CD4-positive, alpha-beta memory T cell (primary cell): Measurements from ENCODE around the gene SMNDC1. TPM values are rescaled to one million over a fixed set of nuclear protein-coding genes. Genes with fewer than 3 reads are reported as not detected.
A peak's percentile ranks its signal among the peaks of the same experiment; 100 is the strongest.

Source experiments
- CTCF ChIA-PET: fragments of 350-600 bp; sonication (Branson Sonifier 250); formaldehyde crosslinking; loops from one replicate; lab custom pipeline; 2021; ENCODE audit warnings: inconsistent platforms; ENCODE audit not compliant: partially characterized antibody; lab: Charles Lee
- POLR2A ChIA-PET: fragments of 350-600 bp; sonication (Branson Sonifier 250); formaldehyde crosslinking; loops from one replicate; lab custom pipeline; 2021; ENCODE audit not compliant: partially characterized antibody; lab: Charles Lee
- DNase-seq, 5 donors: peaks; one replicate each; pipeline versions ENCODE4 v3.0.0 to v3.0.0-alpha.2; 2020 to 2022; ENCODE audit warnings: mixed read lengths in 1 of 5
- H3K27ac ChIP-seq: one replicate; pipeline ENCODE4 v1.7.0; 2013; ENCODE audit warnings: low read depth, low read length
- H3K27me3 ChIP-seq: 2 replicates; pipeline ENCODE4 v1.7.0; 2013; ENCODE audit warnings: mild to moderate bottlenecking, low read length, moderate library complexity; ENCODE audit not compliant: insufficient read depth
- H3K36me3 ChIP-seq: 2 replicates; pipeline ENCODE4 v1.7.0; 2013; ENCODE audit warnings: mild to moderate bottlenecking, low read length, moderate library complexity; ENCODE audit not compliant: insufficient read depth
- H3K4me1 ChIP-seq: 2 replicates; pipeline ENCODE4 v1.7.0; 2013; ENCODE audit warnings: mild to moderate bottlenecking, low read length, moderate library complexity; ENCODE audit not compliant: insufficient read depth
- H3K4me3 ChIP-seq, 2 donors: one replicate each; pipeline ENCODE4 v1.7.0; 2013; ENCODE audit warnings: low read length in 2 of 2, mild to moderate bottlenecking in 1 of 2
- H3K9me3 ChIP-seq, 2 donors: one replicate each; pipeline ENCODE4 v1.7.0; 2013; ENCODE audit warnings: low read length in 2 of 2, control low read depth in 1 of 2; ENCODE audit not compliant: control insufficient read depth in 1 of 2
- H3K27ac Mint-ChIP-seq, 7 donors: one replicate each; pipeline ENCODE4 v1.8.0; 2020 to 2021; ENCODE audit warnings: mixed read lengths in 7 of 7, mild to moderate bottlenecking in 6 of 7, inconsistent platforms in 3 of 7, moderate library complexity in 3 of 7
- H3K27me3 Mint-ChIP-seq, 2 donors: one replicate each; pipeline ENCODE4 v1.8.0; 2020 to 2021; ENCODE audit warnings: mixed read lengths in 2 of 2
- H3K36me3 Mint-ChIP-seq, 2 donors: one replicate each; pipeline ENCODE4 v1.8.0; 2020 to 2021; ENCODE audit warnings: mixed read lengths in 2 of 2, inconsistent platforms in 1 of 2, mild to moderate bottlenecking in 1 of 2
- H3K4me1 Mint-ChIP-seq, 4 donors: one replicate each; pipeline ENCODE4 v1.8.0; 2020 to 2021; ENCODE audit warnings: mixed read lengths in 4 of 4, mild to moderate bottlenecking in 1 of 4
- H3K4me3 Mint-ChIP-seq, 8 donors: one replicate each; pipeline ENCODE4 v1.8.0; 2020 to 2021; ENCODE audit warnings: mixed read lengths in 8 of 8, mild to moderate bottlenecking in 7 of 8, moderate library complexity in 6 of 8, inconsistent platforms in 3 of 8
- H3K9me3 Mint-ChIP-seq, 8 donors: one replicate each; pipeline ENCODE4 v1.8.0; 2020 to 2021; ENCODE audit warnings: mixed read lengths in 8 of 8, mild to moderate bottlenecking in 5 of 8, inconsistent platforms in 3 of 8, moderate library complexity in 1 of 8
- intact Hi-C: fragments of 100-400 bp; cut with micrococcal nuclease; formaldehyde crosslinking; loops from one replicate; pipeline ENCODE4 v1.15.1; 2023
- polyA plus RNA-seq, 2 donors: library from polyadenylated mRNA; unstranded; fragments of 300-500 nt; fragmentation: Illumina TruSeq; gene quantifications; one replicate each; pipeline ENCODE4 v1.2.3, GENCODE V29; 2021
- total RNA-seq, 2 experiments: library from RNA; stranded (reverse); gene quantifications; one replicate each; pipeline ENCODE4 v1.2.3, GENCODE V29; 2021

Gene SMNDC1
- 10 to 100 TPM; 39.0 to 39.3 TPM for total RNA-seq
- 10 to 100 TPM; 11.3 to 22.6 TPM for polyA plus RNA-seq

- Mint-ChIP-seq H3K36me3 (peaks cover 15 to 37% of the 10 kb centered on the region in 2 donors), H3K9me3 (peaks cover 0 to 3% (median 0%) of the 10 kb centered on the region in 8 donors), H3K27me3 (no peaks in the 10 kb centered on the region), H3K4me3 (peak within 1 kb of the TSS; percentile 96 to 98 (median 98)), H3K4me1 (peaks cover 27 to 58% (median 45%) of the 10 kb centered on the region in 4 donors), H3K27ac (peak within 1 kb of the TSS; percentile 95 to 100 (median 99))
- POLR2A ChIA-PET, result interaction anchor here (0.6 to 5.4 kb wide), 31 partner anchors 8 to 614 kb away, joined by 3 to 81 read pairs (median 4); partner anchors contain the start of genes BBIP1, DUSP5, SHOC2 and SMC3
- peak within 1 kb of the TSS; percentile 62 to 70 for H3K4me3 ChIP-seq
- H3K4me1 ChIP-seq, result peaks cover 52% of the 10 kb centered on the region
- H3K36me3 ChIP-seq, result peaks cover 23% of the 10 kb centered on the region
- H3K9me3 ChIP-seq, result no peaks in the 10 kb centered on the region
- no peaks in the 10 kb centered on the region for H3K27me3 ChIP-seq
- peak; percentile 96 to 97 (median 96) for DNase-seq
- intact Hi-C loops, result loop anchor here (1.0 to 10.0 kb wide), 4 partner anchors 79 to 1832 kb away; partner anchors contain the start of genes ADD3, BBIP1 and SHOC2
- CTCF ChIA-PET, result interaction anchor here (0.9 to 6.1 kb wide), 16 partner anchors 9 to 295 kb away, joined by 3 to 79 read pairs (median 7); partner anchors contain the start of gene MXI1
- peak within 1 kb of the TSS; percentile 81 for H3K27ac ChIP-seq
Observed at GRCh38 chr10:110304780-110305421, at the start of gene SMNDC1. SMNDC1 (minus strand) TSS chr10:110304920; CDS start chr10:110303587, 1,333 bp downstream.

- Histone ChIP-seq H3K4me3 (no peak overlapping the region), H3K27me3 (no peaks in the 10 kb centered on the region), H3K36me3 (no peaks in the 10 kb centered on the region), H3K4me1 (peaks cover 53% of the 10 kb centered on the region), H3K27ac (peak overlapping the region; percentile 81), H3K9me3 (no peaks in the 10 kb centered on the region)
- CTCF ChIA-PET, result interaction anchor here (0.6 to 6.9 kb wide), 29 partner anchors 9 to 216 kb away, joined by 3 to 142 read pairs (median 4); partner anchors contain the start of gene DUSP5
- peaks cover 43 to 57% (median 52%) of the 10 kb centered on the region in 4 donors for H3K4me1 Mint-ChIP-seq
- H3K36me3 Mint-ChIP-seq, result no peaks in the 10 kb centered on the region
- POLR2A ChIA-PET, result interaction anchor here (1.0 to 5.7 kb wide), 9 partner anchors 8 to 192 kb away, joined by 3 to 113 read pairs (median 11); partner anchors contain the start of genes DUSP5 and SMNDC1
- peaks cover 0 to 3% (median 0%) of the 10 kb centered on the region in 8 donors for H3K9me3 Mint-ChIP-seq
- intact Hi-C loops, result loop anchor here (1.0 to 5.0 kb wide), 6 partner anchors 44 to 217 kb away; no protein-coding TSS in a partner anchor
- H3K27me3 Mint-ChIP-seq, result no peaks in the 10 kb centered on the region
- H3K4me3 Mint-ChIP-seq, result peak overlapping the region in 7 of 8 donors; percentile 44 to 75 (median 53)
- DNase-seq, result peak; percentile 70 to 78 (median 77)
- H3K27ac Mint-ChIP-seq, result peak overlapping the region; percentile 93 to 100 (median 100)
Observed at GRCh38 chr10:110354322-110354766, 49.6 kb upstream of the SMNDC1 start.

GRCh38 chr10:110353244-110354119 is 48.8 kb upstream of the SMNDC1 start:
- no peaks in the 10 kb centered on the region for H3K9me3 ChIP-seq
- Mint-ChIP-seq H3K27ac (peak overlapping the region in 6 of 7 donors; percentile 93 to 100 (median 100)), H3K4me3 (peak overlapping the region in 7 of 8 donors; percentile 14 to 75 (median 53)), H3K27me3 (no peaks in the 10 kb centered on the region), H3K4me1 (peaks cover 43 to 54% (median 51%) of the 10 kb centered on the region in 4 donors), H3K36me3 (no peaks in the 10 kb centered on the region), H3K9me3 (peaks cover 0 to 3% (median 0%) of the 10 kb centered on the region in 8 donors)
- POLR2A ChIA-PET, result interaction anchor here (1.0 to 5.7 kb wide), 9 partner anchors 10 to 193 kb away, joined by 3 to 113 read pairs (median 11); partner anchors contain the start of genes DUSP5 and SMNDC1
- CTCF ChIA-PET, result interaction anchor here (0.6 to 6.9 kb wide), 31 partner anchors 8 to 212 kb away, joined by 3 to 142 read pairs (median 4); partner anchors contain the start of gene DUSP5
- H3K27me3 ChIP-seq, result no peaks in the 10 kb centered on the region
- peak; percentile 28 to 82 (median 46) for DNase-seq
- no peak overlapping the region for H3K4me3 ChIP-seq
- no peaks in the 10 kb centered on the region for H3K36me3 ChIP-seq
- H3K27ac ChIP-seq, result no peak overlapping the region
- H3K4me1 ChIP-seq, result peaks cover 50% of the 10 kb centered on the region
- intact Hi-C loops, result loop anchor here (1.0 to 5.0 kb wide), 6 partner anchors 43 to 216 kb away; no protein-coding TSS in a partner anchor

GRCh38 chr10:110352930-110353243 is 48.2 kb upstream of the SMNDC1 start:
- ChIA-PET CTCF (interaction anchor here (0.9 to 6.9 kb wide), 12 partner anchors 8 to 194 kb away, joined by 3 to 142 read pairs (median 4); partner anchors contain the start of gene DUSP5), POLR2A (interaction anchor here (1.4 to 5.7 kb wide), 3 partner anchors 62 to 146 kb away, joined by 3 to 113 read pairs (median 49); partner anchors contain the start of gene DUSP5)
- Histone ChIP-seq H3K4me3 (no peak overlapping the region), H3K27me3 (no peaks in the 10 kb centered on the region), H3K4me1 (peaks cover 44% of the 10 kb centered on the region), H3K36me3 (no peaks in the 10 kb centered on the region), H3K9me3 (no peaks in the 10 kb centered on the region), H3K27ac (no peak overlapping the region)
- peaks cover 38 to 48% (median 46%) of the 10 kb centered on the region in 4 donors for H3K4me1 Mint-ChIP-seq
- DNase-seq, result no peak
- intact Hi-C loops, result loop anchor here (5.0 kb wide), 1 partner anchor 216 kb away; no protein-coding TSS in a partner anchor
- no peak overlapping the region for H3K4me3 Mint-ChIP-seq
- peak overlapping the region in 2 of 7 donors; percentile 80 to 83 for H3K27ac Mint-ChIP-seq
- no peaks in the 10 kb centered on the region for H3K9me3 Mint-ChIP-seq
- H3K36me3 Mint-ChIP-seq, result no peaks in the 10 kb centered on the region
- no peaks in the 10 kb centered on the region for H3K27me3 Mint-ChIP-seq

- ChIA-PET CTCF (interaction anchor here (0.9 to 1.6 kb wide), 2 partner anchors 148 to 195 kb away, joined by 3 to 4 read pairs; no protein-coding TSS in a partner anchor), POLR2A (no interaction called here)
- H3K27me3 ChIP-seq, result no peaks in the 10 kb centered on the region
- no peaks in the 10 kb centered on the region for H3K36me3 Mint-ChIP-seq
- no peaks in the 10 kb centered on the region for H3K27me3 Mint-ChIP-seq
- H3K4me1 Mint-ChIP-seq, result peaks cover 20 to 28% (median 27%) of the 10 kb centered on the region in 4 donors
- no peak overlapping the region for H3K27ac Mint-ChIP-seq
- no peak overlapping the region for H3K27ac ChIP-seq
- intact Hi-C loops, result loop anchor here (5.0 kb wide), 1 partner anchor 214 kb away; no protein-coding TSS in a partner anchor
- no peak for DNase-seq
- no peak overlapping the region for H3K4me3 Mint-ChIP-seq
- no peaks in the 10 kb centered on the region for H3K36me3 ChIP-seq
- peaks cover 23% of the 10 kb centered on the region for H3K4me1 ChIP-seq
- H3K4me3 ChIP-seq, result no peak overlapping the region
- H3K9me3 Mint-ChIP-seq, result peaks cover 0 to 2% (median 0%) of the 10 kb centered on the region in 8 donors
- H3K9me3 ChIP-seq, result no peaks in the 10 kb centered on the region
Observed at GRCh38 chr10:110350812-110351211, 46.1 kb upstream of the SMNDC1 start.

- peaks cover 13% of the 10 kb centered on the region for H3K4me1 ChIP-seq
- no peaks in the 10 kb centered on the region for H3K27me3 ChIP-seq
- H3K9me3 ChIP-seq, result no peaks in the 10 kb centered on the region
- no peaks in the 10 kb centered on the region for H3K36me3 Mint-ChIP-seq
- no peaks in the 10 kb centered on the region for H3K27me3 Mint-ChIP-seq
- H3K9me3 Mint-ChIP-seq, result peaks cover 0 to 2% (median 0%) of the 10 kb centered on the region in 8 donors
- H3K4me1 Mint-ChIP-seq, result peaks cover 10 to 21% (median 19%) of the 10 kb centered on the region in 4 donors
- no peaks in the 10 kb centered on the region for H3K36me3 ChIP-seq
- H3K27ac Mint-ChIP-seq, result peak overlapping the region in 2 of 7 donors; percentile 28 to 64
- ChIA-PET CTCF (interaction anchor here (1.6 kb wide), 1 partner anchor 149 kb away, joined by 4 read pairs; no protein-coding TSS in a partner anchor), POLR2A (no interaction called here)
- no peak overlapping the region for H3K4me3 ChIP-seq
- no peak overlapping the region for H3K27ac ChIP-seq
- H3K4me3 Mint-ChIP-seq, result no peak overlapping the region
- intact Hi-C loops, result loop anchor here (5.0 kb wide), 1 partner anchor 213 kb away; no protein-coding TSS in a partner anchor
- no peak for DNase-seq
Observed at GRCh38 chr10:110349831-110350230, 45.1 kb upstream of the SMNDC1 start.
